GM12892 (cell line): ENCODE data around the gene STAC.
"Not testable (repeated sequence)": the region's sequence is repeated elsewhere in the genome, so short reads cannot be mapped to it uniquely, and the experiment has no call there.

Experiments used
- POLR2A ChIP-seq: IDR thresholded peaks from 2 replicates; pipeline ENCODE4 v1.6.1; 2011; ENCODE audit warnings: low read depth, low read length, control low read depth
- TAF1 ChIP-seq: IDR thresholded peaks from 2 replicates; pipeline ENCODE4 v1.6.1; 2011; ENCODE audit warnings: low read depth, mild to moderate bottlenecking, control low read depth, low read length, borderline replicate concordance

GRCh38 chr3:36500053-36500452, 119.7 kb downstream of the STAC start:
- TF ChIP-seq TAF1, POLR2A: not testable (repeated sequence)
